ENCODE data around the gene POLN. TPM values are rescaled to one million over a fixed set of nuclear protein-coding genes. Genes with fewer than 3 reads are reported as not detected.
A peak's percentile ranks its signal among the peaks of the same experiment; 100 is the strongest.

Gene POLN
- total RNA-seq (1 to 10 TPM in 2 of 5 donors, under 1 TPM in 1, not detected in 2; 0.29 to 5.1 (median 1.4) TPM), polyA plus RNA-seq (1 to 10 TPM in 2 of 3 donors, under 1 TPM in 1; 0.90 to 1.7 (median 1.3) TPM)
- long read RNA-seq, donor 1, result 0 reads
- long read RNA-seq, donor 2, result 0 reads
- long read RNA-seq, donor 3, result 0 reads
- long read RNA-seq, donor 4, result 0 reads
- long read RNA-seq, donor 5, result 0 reads
- long read RNA-seq, donor 6, result 0 reads
- long read RNA-seq, donor 7, result 0 reads
- long read RNA-seq, donor 8, result 0 reads
- long read RNA-seq, donor 9, result 0 reads
- long read RNA-seq, donor 10, result 0 reads

DNA sequence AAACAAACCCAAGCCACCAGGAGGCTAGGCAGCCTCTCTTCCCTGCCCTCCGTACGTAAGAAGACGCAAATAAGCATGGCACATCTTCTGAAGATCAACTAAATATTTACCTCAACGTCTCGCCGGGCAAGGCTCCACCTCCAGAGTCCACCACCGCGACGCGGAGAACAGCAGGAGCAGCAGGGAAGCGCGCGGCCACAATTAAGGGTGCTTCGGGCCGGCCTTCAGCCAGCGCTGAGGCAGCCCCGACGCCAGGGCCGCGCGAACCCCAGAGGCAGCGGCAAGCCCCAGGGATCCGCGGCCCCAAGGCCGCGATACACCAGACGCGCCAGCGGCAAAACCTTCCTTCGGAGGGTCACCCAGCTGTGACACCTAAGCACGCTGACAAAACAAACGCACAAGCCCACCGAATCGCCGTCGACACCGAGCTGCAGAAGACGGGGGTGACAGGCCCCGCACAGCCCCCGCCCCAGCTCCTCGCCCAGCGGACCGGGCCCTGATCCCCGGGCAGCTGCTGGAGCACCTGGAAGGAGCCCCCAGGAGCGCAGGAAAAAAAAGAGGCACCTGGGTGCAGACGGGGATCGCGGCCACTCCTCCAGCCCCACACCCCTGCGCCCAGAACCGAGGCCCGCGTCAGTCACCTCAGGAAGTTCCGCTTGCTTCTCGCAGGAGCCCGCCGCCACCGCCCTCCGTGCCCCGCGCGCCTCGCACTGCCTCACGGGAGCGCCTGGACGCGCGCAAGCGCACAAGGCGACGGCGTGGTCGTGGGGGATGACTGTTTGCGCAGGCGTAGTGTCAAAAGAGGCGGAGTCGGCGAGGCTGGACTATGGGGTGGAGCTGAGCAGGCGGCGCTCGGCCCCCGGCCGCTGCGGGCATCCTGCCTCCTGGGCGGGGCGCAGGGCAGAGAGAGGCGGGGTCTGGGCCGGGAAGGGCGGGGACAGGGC, at the start of gene POLN, which contains the start of gene HAUS3:
Gene POLN, minus strand, starts transcription at position 712 of the 944 bp plus-strand sequence. CDS start 12,890 bp downstream, outside the sequence.
Gene HAUS3, minus strand, starts transcription at position 712 of the 944 bp plus-strand sequence. CDS start 1,175 bp downstream, outside the sequence.
- WGBS, 5 donors, result 0 to 2% (median 1%) methylated on average over 51 to 88 of the region's 88 CpGs
- peaks cover 0 to 11% (median 9%) of the 10 kb centered on the region in 4 donors for H3K36me3 ChIP-seq
- TF ChIP-seq POLR2A (IDR thresholded peaks at IDR 0.05), result peak in 1 of 4 donors; percentile 48
- TF ChIP-seq, protein P1, sequence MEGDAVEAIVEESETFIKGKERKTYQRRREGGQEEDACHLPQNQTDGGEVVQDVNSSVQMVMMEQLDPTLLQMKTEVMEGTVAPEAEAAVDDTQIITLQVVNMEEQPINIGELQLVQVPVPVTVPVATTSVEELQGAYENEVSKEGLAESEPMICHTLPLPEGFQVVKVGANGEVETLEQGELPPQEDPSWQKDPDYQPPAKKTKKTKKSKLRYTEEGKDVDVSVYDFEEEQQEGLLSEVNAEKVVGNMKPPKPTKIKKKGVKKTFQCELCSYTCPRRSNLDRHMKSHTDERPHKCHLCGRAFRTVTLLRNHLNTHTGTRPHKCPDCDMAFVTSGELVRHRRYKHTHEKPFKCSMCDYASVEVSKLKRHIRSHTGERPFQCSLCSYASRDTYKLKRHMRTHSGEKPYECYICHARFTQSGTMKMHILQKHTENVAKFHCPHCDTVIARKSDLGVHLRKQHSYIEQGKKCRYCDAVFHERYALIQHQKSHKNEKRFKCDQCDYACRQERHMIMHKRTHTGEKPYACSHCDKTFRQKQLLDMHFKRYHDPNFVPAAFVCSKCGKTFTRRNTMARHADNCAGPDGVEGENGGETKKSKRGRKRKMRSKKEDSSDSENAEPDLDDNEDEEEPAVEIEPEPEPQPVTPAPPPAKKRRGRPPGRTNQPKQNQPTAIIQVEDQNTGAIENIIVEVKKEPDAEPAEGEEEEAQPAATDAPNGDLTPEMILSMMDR (IDR thresholded peaks at IDR 0.05), result no peak
- TF ChIP-seq POLR2AphosphoS5 (IDR thresholded peaks at IDR 0.05), result peak; percentile 92 to 99 (median 97)
- H3K27me3 ChIP-seq, result no peaks in the 10 kb centered on the region
- peak within 1 kb of the TSS; percentile 69 to 97 (median 93) for H3K4me3 ChIP-seq
- H3K27ac ChIP-seq, result peak within 1 kb of the TSS; percentile 83 to 89 (median 86)
- H3K4me1 ChIP-seq, result peaks cover 14 to 91% (median 51%) of the 10 kb centered on the region in 4 donors
- intact Hi-C loops (cut with DNase I; ENCODE audit: low total_unique reads), result loop anchor here (10.0 kb wide), 1 partner anchor 173 kb away; the partner anchor contains the start of genes CFAP99 and ZFYVE28
- no peaks in the 10 kb centered on the region for H3K9me3 ChIP-seq
- peak; percentile 99 for DNase-seq

DNA sequence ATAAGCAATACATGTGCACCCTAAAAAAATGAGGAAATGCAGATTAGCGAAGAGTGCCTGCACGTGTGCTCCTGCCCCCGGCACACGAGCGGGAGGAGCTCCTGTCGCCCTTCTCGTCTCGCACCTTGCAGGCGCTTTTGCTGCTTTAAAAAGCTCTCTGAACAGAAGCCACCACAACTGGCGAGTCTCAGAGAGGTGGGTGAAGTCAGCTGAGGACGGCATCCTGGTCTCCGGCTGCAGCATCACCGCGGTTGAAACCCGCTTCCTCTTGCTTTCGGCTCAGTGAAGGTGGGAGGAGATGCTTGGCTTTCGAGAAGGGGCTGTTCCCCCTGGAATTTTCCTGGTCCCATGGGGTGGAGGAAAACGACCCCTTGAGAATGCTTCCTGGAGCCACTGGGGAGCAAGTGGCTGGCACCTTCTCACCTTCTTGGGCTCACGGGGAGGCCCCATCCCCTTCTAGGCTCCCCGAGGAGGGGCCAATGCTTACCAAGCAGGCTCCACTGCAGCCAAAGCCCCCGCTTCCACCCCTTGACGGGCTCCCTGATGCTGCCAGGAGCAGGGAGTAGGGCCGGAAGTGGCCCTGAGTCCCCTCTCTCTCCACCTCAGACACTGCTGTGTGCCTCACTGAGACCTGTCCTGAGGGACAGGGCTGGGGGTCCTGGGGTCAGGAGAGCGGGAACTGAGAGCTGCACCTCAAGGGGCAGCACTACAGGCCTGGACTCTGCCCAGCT, 49.2 kb upstream of the POLN start:
- peaks cover 0 to 11% (median 5%) of the 10 kb centered on the region in 4 donors for H3K4me1 ChIP-seq
- intact Hi-C loops (cut with DNase I; ENCODE audit: low total_unique reads), result no loop called here
- peaks cover 0 to 4% (median 2%) of the 10 kb centered on the region in 4 donors for H3K36me3 ChIP-seq
- H3K4me3 ChIP-seq, result no peak overlapping the region
- H3K27me3 ChIP-seq, result no peaks in the 10 kb centered on the region
- peak; percentile 37 to 64 for DNase-seq
- TF ChIP-seq, protein P1 (IDR thresholded peaks at IDR 0.05), result no peak
- 61 to 81% (median 74%) methylated on average over 20 to 24 of the region's 24 CpGs for WGBS, 5 donors
- peak overlapping the region in 1 of 5 donors; percentile 34 for H3K27ac ChIP-seq
- H3K9me3 ChIP-seq, result no peaks in the 10 kb centered on the region

DNA sequence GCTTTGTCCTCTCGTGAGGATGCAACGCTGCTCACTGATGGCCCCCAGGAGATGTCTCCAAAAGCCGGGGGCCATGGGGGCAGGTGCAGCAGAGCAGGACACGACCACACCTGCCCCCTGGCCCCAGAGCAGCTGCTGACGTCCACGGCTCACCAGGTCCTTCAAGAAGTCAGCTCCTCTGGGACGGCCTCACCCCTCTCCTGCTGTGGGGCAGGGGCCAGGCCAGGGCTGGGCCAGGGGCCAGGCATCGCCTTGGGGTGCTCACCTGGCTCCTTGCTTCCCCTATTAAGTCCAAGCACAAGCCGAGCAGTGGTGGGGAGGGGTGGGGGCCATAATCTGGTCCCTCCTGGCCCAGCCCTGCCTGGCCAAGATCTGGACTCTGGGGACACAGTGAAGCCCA, 48.6 kb upstream of the POLN start:
- Histone ChIP-seq H3K4me1 (peaks cover 0 to 11% (median 5%) of the 10 kb centered on the region in 4 donors), H3K4me3 (no peak overlapping the region), H3K27ac (peak overlapping the region in 1 of 5 donors; percentile 33), H3K9me3 (no peaks in the 10 kb centered on the region), H3K36me3 (peaks cover 0 to 4% (median 2%) of the 10 kb centered on the region in 4 donors), H3K27me3 (no peaks in the 10 kb centered on the region)
- WGBS, 5 donors, result 67 to 90% (median 86%) methylated on average over 1 to 9 of the region's 9 CpGs
- no peak for DNase-seq
- TF ChIP-seq EP300 (IDR thresholded peaks at IDR 0.05), result no peak
- TF ChIP-seq, protein P1 (IDR thresholded peaks at IDR 0.05), result no peak
- TF ChIP-seq POLR2AphosphoS5 (IDR thresholded peaks at IDR 0.05), result no peak
- TF ChIP-seq POLR2A (IDR thresholded peaks at IDR 0.05), result no peak
- intact Hi-C loops (cut with DNase I; ENCODE audit: low total_unique reads), result no loop called here

All from stomach (tissue), 19 donors.